ENCODE measurements around the gene MAP10. TPM values are rescaled to one million over a fixed set of nuclear protein-coding genes. Genes with fewer than 3 reads are reported as not detected.
A peak's percentile ranks its signal among the peaks of the same experiment; 100 is the strongest.

MAP10 gene
- total RNA-seq, 1 experiment from 2014 or later: 0.09 TPM

- DNase-seq (ENCODE audit: low spot score): no peak
Measured at GRCh38 chr1:232795497-232796053, 9.6 kb upstream of the MAP10 start.

GRCh38 chr1:232797856-232798510 is 7.2 kb upstream of the MAP10 start:
- no peak for DNase-seq (ENCODE audit: low spot score)

GRCh38 chr1:232798920-232799319 is 6.3 kb upstream of the MAP10 start:
- DNase-seq (ENCODE audit: low spot score): no peak

- no peak for DNase-seq (ENCODE audit: low spot score)
Measured at GRCh38 chr1:232806186-232806510, 932 bp downstream of the MAP10 start.

GRCh38 chr1:232810856-232811255 is 5.6 kb downstream of the MAP10 start:
- DNase-seq (ENCODE audit: low spot score): no peak

- no peak for DNase-seq (ENCODE audit: low spot score)
Measured at GRCh38 chr1:232812560-232812959, 7.3 kb downstream of the MAP10 start.

- DNase-seq (ENCODE audit: low spot score): no peak
Measured at GRCh38 chr1:232813097-232813496, 7.9 kb downstream of the MAP10 start.

GRCh38 chr1:232813760-232814159 is 8.5 kb downstream of the MAP10 start:
- DNase-seq (ENCODE audit: low spot score): no peak

- DNase-seq (ENCODE audit: low spot score): no peak
Measured at GRCh38 chr1:232816324-232816723, 11.1 kb downstream of the MAP10 start.

- DNase-seq (ENCODE audit: low spot score): no peak
Measured at GRCh38 chr1:232818040-232818439, 12.8 kb downstream of the MAP10 start.

- DNase-seq (ENCODE audit: low spot score): no peak
Measured at GRCh38 chr1:232820431-232820830, 15.2 kb downstream of the MAP10 start.

GRCh38 chr1:232822530-232822929 is 17.3 kb downstream of the MAP10 start:
- DNase-seq (ENCODE audit: low spot score): no peak

- DNase-seq (ENCODE audit: low spot score): no peak
Measured at GRCh38 chr1:232826318-232826717, 21.1 kb downstream of the MAP10 start.

- DNase-seq (ENCODE audit: low spot score): no peak
Measured at GRCh38 chr1:232830661-232831060, 25.4 kb downstream of the MAP10 start.

GRCh38 chr1:232831895-232832294 is 26.7 kb downstream of the MAP10 start:
- no peak for DNase-seq (ENCODE audit: low spot score)

- DNase-seq (ENCODE audit: low spot score): no peak
Measured at GRCh38 chr1:232834066-232834465, 28.9 kb downstream of the MAP10 start.

GRCh38 chr1:232835166-232835565 is 29.9 kb downstream of the MAP10 start:
- DNase-seq (ENCODE audit: low spot score): no peak

GRCh38 chr1:232837087-232837486 is 31.9 kb downstream of the MAP10 start:
- DNase-seq (ENCODE audit: low spot score): no peak

GRCh38 chr1:232841823-232842565 is 36.8 kb downstream of the MAP10 start:
- no peak for DNase-seq (ENCODE audit: low spot score)

- DNase-seq (ENCODE audit: low spot score): peak; percentile 86
Measured at GRCh38 chr1:232844791-232845190, 39.6 kb downstream of the MAP10 start.

- no peak for DNase-seq (ENCODE audit: low spot score)
Measured at GRCh38 chr1:232845406-232845955, 40.3 kb downstream of the MAP10 start.

- no peak for DNase-seq (ENCODE audit: low spot score)
Measured at GRCh38 chr1:232851532-232851931, 46.3 kb downstream of the MAP10 start.
